KOPT-K1 (cell line): Measurements from ENCODE around the gene ALOX5AP.

Experiments
- H3K27ac ChIP-seq: fragments of 200-600 bp; sonication (generic); 2 replicates; pipeline ENCODE4 v1.5.1; 2016; ENCODE audit warnings: antibody characterized with exemption, mild to moderate bottlenecking, low read depth, low read length; ENCODE audit not compliant: poor library complexity, severe bottlenecking
- H3K36me3 ChIP-seq: fragments of 200-600 bp; sonication (generic); 2 replicates; pipeline ENCODE4 v1.5.1; 2017; ENCODE audit warnings: antibody characterized with exemption, mild to moderate bottlenecking, low read length, moderate library complexity; ENCODE audit not compliant: insufficient read depth
- H3K9me3 ChIP-seq: fragments of 200-600 bp; sonication (generic); 2 replicates; pipeline ENCODE4 v1.5.1; 2017; ENCODE audit warnings: antibody characterized with exemption, low read length, mild to moderate bottlenecking; ENCODE audit not compliant: insufficient read depth, poor library complexity, severe bottlenecking

The ALOX5AP gene

GRCh38 chr13:30725326-30726085 lies 9.8 kb upstream of the ALOX5AP start:
- Histone ChIP-seq H3K27ac (no peak overlapping the region), H3K9me3 (no peaks in the 10 kb centered on the region), H3K36me3 (no peaks in the 10 kb centered on the region)

- H3K27ac ChIP-seq = no peak overlapping the region
- H3K9me3 ChIP-seq = no peaks in the 10 kb centered on the region
Observed at GRCh38 chr13:30726192-30726591, 9.2 kb upstream of the ALOX5AP start.

DNA sequence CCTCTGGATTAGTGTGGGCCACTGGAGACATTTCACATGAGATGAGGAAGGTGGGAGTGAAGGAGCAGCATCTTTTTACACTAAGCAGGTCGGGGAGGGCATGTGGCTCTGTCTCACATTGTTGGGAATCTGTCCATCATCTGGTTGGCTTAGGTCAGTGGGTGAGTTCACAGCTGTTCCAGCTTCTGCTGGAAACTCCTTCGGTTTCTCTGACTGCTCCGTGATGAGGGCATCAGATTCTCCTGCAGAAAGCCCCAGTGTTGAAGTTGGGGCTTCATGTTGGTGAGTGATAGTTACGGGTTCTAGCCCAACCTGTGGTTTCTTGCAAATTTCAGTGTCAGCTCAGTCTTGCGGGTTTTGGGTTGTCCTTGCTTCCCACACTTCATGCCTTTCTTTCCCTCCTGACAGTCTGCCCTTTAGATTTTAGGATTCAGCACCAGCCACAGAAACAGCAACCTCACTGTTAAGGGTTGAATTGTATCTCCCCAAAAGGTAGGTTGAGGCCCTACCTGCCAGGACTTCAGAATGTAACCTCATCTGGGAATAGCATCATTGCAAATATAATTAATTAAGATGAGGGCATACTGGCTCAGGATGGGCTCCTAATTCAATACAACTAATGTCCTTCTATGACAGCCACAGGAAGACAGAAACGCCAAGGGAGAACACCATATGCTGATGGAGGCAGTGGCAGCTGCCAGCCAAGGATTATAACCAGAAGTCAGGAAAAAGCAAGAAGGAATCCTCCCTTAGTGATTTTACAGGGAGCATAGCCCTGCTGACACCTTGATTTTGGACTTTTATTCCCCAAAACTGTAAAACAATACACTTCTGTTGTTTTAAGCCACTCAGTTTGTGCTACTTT lies 7.6 kb upstream of the ALOX5AP start:
- Histone ChIP-seq H3K36me3 (no peaks in the 10 kb centered on the region), H3K9me3 (no peaks in the 10 kb centered on the region), H3K27ac (no peak overlapping the region)

More at GRCh38 chr13:30726192-30726591, 9.2 kb upstream of the ALOX5AP start:
- no peaks in the 10 kb centered on the region for H3K36me3 ChIP-seq

DNA sequence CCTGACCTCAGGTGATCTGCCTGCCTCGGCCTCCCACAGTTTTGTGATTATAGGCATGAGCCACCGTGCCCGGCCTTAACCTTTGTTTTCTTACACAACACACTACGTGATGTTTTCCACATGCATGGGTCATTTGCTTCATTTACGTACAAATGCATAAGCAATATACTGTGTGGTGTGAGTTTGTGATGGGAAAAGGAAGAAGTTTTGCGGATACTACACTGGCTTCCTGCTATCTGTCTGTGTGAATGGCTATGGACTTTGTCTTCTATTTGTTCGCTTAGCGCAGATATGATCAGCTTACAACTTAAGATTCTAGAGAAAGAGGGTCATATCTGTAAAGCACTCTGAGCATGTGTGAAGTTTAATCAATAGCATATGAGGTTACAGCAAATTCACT lies 5.5 kb upstream of the ALOX5AP start:
- Histone ChIP-seq H3K27ac (no peak overlapping the region), H3K9me3 (no peaks in the 10 kb centered on the region)

DNA sequence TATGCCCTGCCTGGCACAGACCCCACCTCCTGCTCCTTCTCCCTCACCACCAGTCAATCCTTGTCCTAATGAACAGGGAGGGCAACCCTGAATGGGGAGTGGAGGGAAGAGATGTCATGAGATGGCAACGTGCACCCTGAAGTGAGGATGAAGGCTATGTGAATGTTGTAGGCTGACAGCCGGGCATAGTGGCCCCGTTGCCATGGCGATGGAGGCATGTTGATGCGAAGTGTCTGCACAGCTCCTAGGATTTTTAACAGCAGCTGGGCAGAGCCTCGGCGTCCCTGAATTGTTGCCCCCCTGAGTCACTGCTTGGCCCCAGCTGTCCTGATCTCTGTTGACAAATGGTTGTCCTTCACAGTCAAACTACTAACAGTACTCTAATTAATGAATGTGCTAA lies 4.8 kb upstream of the ALOX5AP start:
- Histone ChIP-seq H3K9me3 (no peaks in the 10 kb centered on the region), H3K27ac (no peak overlapping the region), H3K36me3 (no peaks in the 10 kb centered on the region)

More for the DNA sequence above, 5.5 kb upstream of the ALOX5AP start:
- no peaks in the 10 kb centered on the region for H3K36me3 ChIP-seq

DNA sequence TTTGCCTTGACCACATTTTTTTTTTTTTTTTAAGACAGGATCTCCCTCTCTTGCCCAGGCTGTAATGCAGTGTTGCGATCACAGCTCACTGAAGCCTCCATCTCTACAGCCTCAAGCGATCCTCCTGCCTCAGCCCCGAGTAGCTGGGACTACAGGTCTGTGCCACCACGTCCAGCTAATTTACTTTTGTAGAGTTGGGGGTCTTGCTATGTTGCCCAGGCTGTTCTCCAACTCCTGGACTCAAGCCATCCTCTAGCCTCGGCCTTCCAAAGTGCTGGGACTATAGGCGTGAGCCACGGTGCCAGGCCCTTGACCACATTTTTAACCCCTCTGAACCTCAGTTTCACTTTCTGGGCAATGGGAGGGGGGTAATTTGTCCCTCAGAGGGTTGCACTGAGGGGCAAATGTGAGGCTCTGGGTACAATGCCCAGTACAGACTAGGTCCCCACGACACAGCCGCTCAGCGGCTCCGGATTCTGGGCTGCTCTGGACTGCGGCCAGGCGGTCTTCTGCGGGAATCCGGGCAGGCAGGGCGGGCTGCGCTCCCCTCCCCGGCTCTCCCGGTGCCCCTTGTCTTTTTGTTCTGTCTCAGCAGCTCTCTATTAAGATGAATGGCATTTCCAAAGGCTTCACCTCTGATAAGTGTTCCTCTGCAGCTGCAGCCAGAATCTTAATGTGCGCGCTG lies 3.8 kb upstream of the ALOX5AP start:
- H3K27ac ChIP-seq = no peak overlapping the region
- H3K9me3 ChIP-seq = no peaks in the 10 kb centered on the region
- no peaks in the 10 kb centered on the region for H3K36me3 ChIP-seq

GRCh38 chr13:30732046-30732390 lies 3.3 kb upstream of the ALOX5AP start:
- no peaks in the 10 kb centered on the region for H3K9me3 ChIP-seq
- no peaks in the 10 kb centered on the region for H3K36me3 ChIP-seq
- H3K27ac ChIP-seq = no peak overlapping the region

GRCh38 chr13:30734439-30734838 lies 904 bp upstream of the ALOX5AP start:
- Histone ChIP-seq H3K36me3 (no peaks in the 10 kb centered on the region), H3K27ac (no peak overlapping the region), H3K9me3 (no peaks in the 10 kb centered on the region)

- H3K27ac ChIP-seq = peak overlapping the region; percentile 82
- H3K36me3 ChIP-seq = no peaks in the 10 kb centered on the region
- no peaks in the 10 kb centered on the region for H3K9me3 ChIP-seq
Observed at GRCh38 chr13:30735872-30736175, 481 bp downstream of the ALOX5AP start.

- Histone ChIP-seq H3K27ac (peak overlapping the region; percentile 82), H3K9me3 (no peaks in the 10 kb centered on the region), H3K36me3 (no peaks in the 10 kb centered on the region)
Observed at GRCh38 chr13:30736461-30737320, 1.3 kb downstream of the ALOX5AP start.

GRCh38 chr13:30737511-30738337 lies 2.4 kb downstream of the ALOX5AP start:
- Histone ChIP-seq H3K27ac (peak overlapping the region; percentile 82), H3K36me3 (no peaks in the 10 kb centered on the region), H3K9me3 (no peaks in the 10 kb centered on the region)

GRCh38 chr13:30738526-30739236 lies 3.3 kb downstream of the ALOX5AP start:
- peak overlapping the region; percentile 82 for H3K27ac ChIP-seq
- H3K36me3 ChIP-seq = no peaks in the 10 kb centered on the region; the same call in 1 of the 2 replicates
- H3K9me3 ChIP-seq = no peaks in the 10 kb centered on the region

GRCh38 chr13:30739237-30739528 lies 3.8 kb downstream of the ALOX5AP start:
- peak overlapping the region; percentile 82 for H3K27ac ChIP-seq
- no peaks in the 10 kb centered on the region for H3K9me3 ChIP-seq
- peaks cover under 1% of the 10 kb centered on the region for H3K36me3 ChIP-seq
